Measurements from ENCODE around the gene NUP210.
A peak's percentile ranks its signal among the peaks of the same experiment; 100 is the strongest.
"Not testable (repeated sequence)": the region's sequence is repeated elsewhere in the genome, so short reads cannot be mapped to it uniquely, and the experiment has no call there.

NUP210 gene

DNA sequence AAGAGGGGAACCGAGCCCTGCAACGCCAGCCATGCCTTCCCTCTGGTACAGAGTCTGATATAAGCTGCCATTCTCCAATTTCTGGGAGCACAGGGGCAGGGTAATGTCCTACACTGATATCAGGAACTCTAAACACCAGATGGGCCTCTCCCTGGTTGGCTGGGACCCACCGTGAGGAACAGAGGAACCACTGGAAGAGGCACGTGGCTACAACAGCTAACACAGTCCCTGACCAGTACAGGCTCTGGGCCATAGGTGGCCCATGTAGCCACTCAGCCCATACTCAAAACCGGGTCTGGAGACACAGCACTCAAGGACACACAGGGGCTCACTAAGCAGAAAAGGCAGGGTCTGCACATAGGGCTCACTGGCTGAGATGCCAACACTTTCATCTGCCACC is 13.9 kb downstream of the NUP210 start:
- no peak for DNase-seq

- DNase-seq: peak; percentile 13
Measured at GRCh38 chr3:13405614-13406013, 14.5 kb downstream of the NUP210 start.

DNA sequence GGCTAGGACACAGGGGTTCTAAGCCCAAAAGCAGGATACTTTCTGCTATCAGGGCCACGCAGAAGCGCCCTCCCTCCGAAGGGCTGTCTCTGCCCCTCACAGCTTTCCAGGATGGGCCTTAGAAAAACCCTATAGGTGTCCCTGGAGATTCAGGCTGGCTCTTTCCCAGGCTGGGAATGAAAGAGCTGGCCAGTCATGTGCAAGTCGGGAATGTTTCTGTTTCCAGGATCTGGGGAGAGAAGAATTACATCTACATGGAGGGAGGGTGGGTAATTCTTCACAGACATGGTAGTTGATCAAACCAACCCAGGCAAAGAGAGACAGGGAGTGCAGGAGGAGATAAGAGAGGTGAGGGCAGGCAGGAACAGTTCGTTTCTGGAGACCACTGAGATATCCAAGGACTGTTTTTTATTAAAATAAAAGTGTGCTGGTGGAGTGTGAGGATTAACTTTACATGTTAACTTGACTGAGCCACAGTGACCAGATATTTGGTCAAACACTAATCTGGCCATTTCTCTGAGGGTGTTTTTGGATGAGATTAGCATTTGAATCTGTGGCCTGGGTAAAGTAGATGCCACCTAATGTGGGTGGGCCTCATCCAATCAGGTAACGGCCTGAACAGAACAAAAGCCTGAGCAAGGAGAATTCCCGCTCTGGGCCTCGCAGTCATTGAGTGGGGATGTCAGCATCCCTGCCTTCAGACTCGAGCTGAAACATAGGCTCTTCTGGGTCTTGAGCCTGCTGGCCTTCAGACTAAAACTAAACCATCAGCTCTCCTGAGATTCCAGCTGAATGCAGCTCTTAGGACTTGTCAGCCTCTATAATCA is 15.3 kb downstream of the NUP210 start:
- no peak for DNase-seq

DNA sequence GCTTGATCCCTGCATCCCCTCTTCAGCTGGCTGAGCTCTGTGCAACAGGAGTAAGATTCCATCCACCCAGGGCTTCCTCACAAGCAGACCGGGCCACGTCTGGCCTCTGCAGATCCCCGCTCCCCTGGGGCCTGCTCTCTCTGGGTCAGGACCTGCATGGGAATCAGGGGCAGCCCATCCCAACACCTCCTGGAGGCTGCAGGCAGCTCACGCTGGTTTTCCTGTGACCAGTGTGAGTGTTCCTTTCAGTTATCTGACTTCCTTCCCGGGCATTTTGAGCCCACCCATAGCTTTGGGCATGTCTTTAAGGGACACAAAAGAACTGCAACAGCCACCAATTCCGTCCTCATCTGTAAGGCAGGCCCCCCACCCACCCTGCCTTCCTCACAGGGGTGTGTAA is 16.3 kb downstream of the NUP210 start:
- DNase-seq: no peak

DNA sequence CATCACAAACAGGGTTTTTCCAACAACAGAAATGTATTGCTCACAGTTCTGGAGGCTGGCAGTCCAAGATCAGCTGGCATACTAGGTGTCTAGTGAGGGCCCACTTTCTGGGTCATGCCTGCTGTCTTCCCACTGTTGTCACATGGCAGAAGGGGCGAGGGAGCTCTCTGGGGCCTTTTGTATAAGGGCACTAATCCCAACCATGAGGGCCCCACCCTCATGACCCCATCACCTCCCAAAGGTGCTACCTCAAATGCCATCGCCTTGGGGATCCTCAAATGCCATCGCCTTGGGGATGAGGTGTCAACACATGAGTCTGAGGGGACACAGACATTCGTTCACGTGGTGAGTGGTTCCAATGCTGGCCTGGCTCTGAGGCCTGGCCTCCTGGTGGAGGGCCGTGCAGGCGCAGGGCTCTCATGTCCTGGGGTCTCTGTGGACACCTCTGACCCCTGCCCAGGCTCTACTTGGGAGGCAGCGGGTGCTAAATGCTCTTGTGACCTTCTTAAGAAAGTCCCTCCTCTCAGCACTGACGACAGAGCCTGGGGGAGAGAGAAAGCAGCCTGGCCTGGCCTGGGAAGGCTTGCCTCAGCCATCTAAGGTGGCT is 16.8 kb downstream of the NUP210 start:
- no peak for DNase-seq

- no peak for DNase-seq
Measured at GRCh38 chr3:13401149-13401548, 19.0 kb downstream of the NUP210 start.

- no peak for DNase-seq
Measured at GRCh38 chr3:13400114-13400673, 19.9 kb downstream of the NUP210 start.

DNA sequence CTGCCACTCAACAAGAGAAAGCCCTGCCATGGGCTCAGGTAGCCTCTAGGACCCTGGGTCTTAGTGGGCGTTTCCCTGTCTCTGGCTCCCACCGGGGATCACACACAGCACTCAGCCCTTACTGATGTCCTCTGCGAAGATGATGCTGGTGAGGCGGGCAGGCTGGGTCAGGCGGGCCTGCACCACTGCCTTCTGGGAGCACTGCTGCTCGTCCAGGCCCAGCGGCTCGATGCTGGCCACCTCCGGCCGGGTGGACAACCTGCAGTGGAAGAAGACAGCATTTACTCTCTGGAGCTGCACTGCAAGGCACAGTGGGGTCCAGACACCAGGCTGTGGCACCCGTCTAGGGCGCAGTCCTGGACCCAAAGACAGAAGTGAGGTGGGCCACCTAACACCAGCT is 20.5 kb downstream of the NUP210 start:
- DNase-seq: no peak

GRCh38 chr3:13397316-13397715 is 22.8 kb downstream of the NUP210 start:
- DNase-seq: no peak

DNA sequence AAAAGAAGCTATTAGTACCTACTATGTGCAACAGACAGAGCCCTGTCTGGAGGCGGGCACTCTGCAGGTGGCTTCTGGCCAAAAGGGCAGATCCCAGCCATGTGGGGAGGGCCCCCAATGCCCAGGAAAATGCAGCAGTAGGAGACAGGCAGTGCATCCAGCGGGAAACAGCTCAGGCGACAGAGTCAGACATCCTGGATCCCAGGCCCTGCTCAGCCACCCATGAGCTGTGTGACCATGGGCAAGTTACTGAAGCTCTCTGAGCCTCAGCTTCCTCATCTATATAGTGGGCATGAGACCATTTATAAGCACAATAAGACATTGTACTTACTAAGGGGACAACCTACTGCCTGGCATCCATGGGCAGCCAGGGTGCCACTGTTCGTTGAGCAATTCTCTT is 25.8 kb downstream of the NUP210 start:
- no peak for DNase-seq

DNA sequence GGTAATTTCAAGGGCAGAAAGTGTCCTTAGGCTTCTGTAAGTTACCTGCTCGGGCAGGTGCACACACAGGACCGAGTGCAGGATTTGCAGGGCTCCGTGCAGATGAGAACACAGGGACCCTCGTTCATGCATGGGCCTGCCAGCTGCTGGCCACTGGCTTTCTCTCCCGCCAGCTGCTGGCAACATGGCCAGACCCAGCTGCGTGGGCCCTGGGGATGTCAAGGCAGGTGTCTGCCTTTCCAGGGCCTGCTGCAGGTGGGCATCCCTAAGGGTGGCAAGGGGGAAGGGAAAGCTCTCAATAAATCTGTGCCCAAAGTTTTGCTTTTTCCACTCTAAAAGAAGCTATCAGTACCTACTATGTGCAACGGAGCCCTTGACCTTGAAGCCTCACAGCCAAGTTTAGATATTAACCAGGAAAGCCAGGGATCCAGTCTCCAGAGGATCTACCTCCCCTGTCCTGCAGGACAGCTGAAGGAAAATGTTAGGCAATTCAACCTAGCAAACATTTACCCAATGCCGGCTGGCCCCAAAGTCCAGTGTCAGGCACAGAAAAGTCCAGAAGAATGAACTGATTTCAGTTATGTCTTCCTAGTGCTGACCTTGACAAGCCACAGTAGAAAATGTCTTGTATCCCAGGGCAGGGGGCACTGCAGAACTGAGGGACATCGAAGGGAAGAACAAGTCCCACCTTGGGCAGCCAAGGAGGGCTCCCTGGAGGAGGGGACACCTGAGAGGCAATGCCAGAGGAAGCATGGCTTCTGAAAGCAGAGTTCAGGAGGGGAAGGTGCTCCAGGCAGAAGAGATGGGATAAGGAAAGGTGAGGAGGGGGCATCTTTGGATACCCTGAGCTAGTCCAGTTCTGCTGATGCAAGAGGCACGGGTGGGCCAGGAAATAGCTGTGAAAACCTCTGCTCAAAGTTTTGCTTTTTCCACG is 26.4 kb downstream of the NUP210 start:
- no peak for DNase-seq

- no peak for DNase-seq
Measured at GRCh38 chr3:13391308-13391707, 28.8 kb downstream of the NUP210 start.

GRCh38 chr3:13389378-13389777 is 30.7 kb downstream of the NUP210 start:
- DNase-seq: no peak

DNA sequence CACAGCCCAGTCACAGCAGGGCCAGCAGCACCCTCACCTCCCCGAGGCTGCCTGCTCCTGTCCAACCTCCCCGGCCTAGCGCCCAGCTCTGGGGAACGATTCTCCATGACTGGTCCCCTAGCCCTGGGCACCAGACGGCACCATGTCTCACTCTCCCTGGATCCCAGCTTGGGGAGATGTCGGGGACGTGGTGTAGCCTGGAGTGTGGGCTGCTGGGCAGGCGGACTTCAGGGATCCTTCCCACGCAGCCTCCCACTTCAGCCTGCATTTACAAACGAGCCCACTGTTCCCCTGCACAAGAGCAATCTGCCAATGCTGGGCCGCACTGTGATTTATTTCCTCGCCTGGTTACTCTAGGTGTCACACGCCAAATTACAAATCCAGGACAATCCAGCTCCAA is 31.3 kb downstream of the NUP210 start:
- no peak for DNase-seq

DNA sequence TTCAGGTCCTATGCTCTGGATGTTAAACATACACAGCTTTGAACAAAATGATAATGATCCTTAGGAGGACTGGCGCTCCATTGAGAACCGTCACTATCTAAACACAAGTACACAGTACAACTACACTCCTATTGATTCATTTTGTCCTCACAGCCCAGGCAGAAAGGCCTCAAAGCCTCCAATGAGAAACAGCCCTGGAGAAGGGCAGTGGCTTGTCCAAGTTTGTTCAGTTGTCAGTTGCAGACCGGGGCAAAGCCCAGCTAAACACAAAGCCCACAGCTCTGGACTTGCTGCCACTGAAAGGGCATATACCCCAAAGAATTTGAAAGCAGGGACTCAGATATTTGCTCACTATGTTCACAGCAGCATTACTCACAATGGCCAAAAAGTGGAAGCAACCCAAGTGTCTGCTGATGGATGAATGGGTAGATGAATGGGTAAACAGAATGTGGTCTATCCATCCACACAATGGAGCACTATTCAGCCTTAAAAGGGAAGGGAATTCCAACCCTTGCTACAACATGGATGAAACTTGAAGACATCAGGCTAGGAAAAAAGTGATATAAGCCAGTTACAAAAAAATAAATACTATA is 34.7 kb downstream of the NUP210 start:
- peak; percentile 49 for DNase-seq

DNA sequence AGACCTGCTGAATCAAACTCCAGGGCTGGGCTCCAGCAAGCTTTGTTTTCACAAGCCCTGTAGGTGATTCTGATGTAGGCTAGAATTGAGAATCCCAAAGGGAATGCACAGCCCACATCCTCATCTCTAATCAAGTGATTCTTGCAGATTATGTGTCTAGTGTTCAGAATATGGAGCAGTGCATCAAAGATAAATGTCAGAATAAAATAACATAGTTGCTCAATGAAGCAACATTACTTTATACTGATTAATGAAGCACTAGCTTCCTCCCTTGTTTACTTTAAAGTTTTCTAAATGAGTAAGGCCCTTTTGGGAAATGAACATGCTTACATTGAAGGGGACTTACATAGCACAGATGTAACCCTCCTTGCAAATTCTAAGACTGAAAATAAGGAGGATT is 39.2 kb downstream of the NUP210 start:
- DNase-seq: peak; percentile 65

GRCh38 chr3:13379201-13379830 is 40.8 kb downstream of the NUP210 start:
- DNase-seq: peak; percentile 90

- DNase-seq: peak; percentile 81
Measured at GRCh38 chr3:13378155-13378554, 42.0 kb downstream of the NUP210 start.

DNA sequence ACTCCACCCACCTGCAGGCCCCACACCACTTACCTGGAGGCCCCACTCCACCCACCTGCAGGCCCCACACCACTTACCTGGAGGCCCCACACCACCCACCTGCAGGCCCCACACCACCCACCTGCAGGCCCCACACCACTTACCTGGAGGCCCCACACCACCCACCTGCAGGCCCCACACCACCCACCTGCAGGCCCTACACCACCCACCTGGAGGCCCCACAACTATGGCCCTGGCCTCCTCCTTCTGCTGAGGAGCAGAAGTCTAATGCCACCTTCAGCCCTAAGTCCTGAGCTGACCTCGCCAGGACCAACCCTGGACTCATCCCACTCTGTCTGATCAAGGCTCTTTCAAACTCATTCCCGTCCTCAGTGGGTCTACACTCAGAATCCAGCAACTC is 42.4 kb downstream of the NUP210 start:
- not testable (repeated sequence) for DNase-seq

DNA sequence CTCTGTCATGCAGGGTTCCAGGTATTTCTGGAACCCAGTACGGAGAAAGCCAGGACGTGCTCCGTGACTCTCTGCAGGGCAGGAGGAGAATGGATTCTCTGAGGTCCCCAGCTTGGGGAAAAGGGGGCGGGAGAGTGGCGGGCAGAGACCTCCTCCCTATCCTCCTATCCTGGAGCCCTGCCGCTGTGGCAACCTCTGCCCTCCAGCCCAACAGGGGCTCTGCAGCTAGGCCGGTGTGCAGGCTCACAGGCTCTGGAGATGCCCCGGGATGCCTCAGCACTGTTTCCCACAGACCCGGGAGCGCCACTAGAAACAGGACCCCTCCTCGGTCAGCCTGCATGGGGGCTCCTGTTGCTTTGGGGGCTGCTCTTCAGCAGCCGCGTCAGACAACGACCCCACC is 43.1 kb downstream of the NUP210 start:
- no peak for DNase-seq

DNA sequence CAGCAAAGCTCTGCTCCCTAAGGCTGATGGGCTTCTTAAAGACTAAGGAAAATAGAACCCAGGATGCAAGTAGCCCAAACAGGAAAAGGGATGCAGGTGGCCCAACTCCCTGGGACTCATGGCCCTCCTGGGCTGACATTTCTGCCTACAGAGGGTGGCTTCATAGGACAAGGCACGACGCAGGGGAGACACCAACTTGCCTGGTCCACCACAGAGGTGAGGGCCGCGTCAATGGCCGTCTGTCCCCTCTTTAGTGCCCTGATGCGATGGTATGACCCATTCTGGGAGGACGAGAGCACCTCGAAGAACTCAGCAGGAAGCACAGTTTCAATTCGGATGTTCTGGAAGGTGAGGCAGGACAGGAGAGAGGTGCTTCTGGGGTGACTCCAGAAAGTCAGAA is 44.0 kb downstream of the NUP210 start:
- DNase-seq: no peak

DNA sequence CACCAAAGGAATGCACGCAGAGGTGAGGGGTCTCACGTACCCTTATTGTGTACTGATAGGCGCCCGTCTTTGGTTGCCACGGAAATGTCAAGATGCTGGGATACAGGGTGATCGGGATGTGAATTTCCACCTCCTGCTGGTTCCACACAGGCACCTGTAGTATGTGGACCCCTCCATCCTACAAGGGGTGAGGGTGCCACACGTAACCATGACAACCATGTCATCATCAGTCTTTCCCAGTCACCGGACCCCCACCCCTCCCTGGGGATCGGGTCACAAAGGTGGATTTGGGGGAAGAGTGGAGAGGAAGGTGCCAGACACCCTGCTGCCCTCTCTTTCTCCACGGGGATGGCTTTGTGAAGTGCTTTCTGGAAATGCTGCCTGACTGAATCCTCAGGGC is 44.7 kb downstream of the NUP210 start:
- no peak for DNase-seq

Measured in fibroblast of skin of back (primary cell).